ENCODE data around the gene PRCP. TPM values are rescaled to one million over a fixed set of nuclear protein-coding genes. Genes with fewer than 3 reads are reported as not detected.
"Not testable (repeated sequence)": the region's sequence is repeated elsewhere in the genome, so short reads cannot be mapped to it uniquely, and the experiment has no call there.

The PRCP gene
- total and polyA plus RNA-seq, 8 donors, result 7.9 to 37.8 (median 21.2) TPM

GRCh38 chr11:82919786-82920185 is 19.6 kb upstream of the PRCP start:
- ATAC-seq; FAIRE-seq; H3K9me3 ChIP-seq; DNase-seq; H3K36me3 ChIP-seq; H3K27me3 ChIP-seq; H3K4me1 ChIP-seq; H3K27ac ChIP-seq; intact Hi-C loops (cut with DNase I); H3K4me3 ChIP-seq: not testable (repeated sequence)
- WGBS, 2 donors, result 96 to 97% methylated on average over 10 of the region's 10 CpGs

DNA sequence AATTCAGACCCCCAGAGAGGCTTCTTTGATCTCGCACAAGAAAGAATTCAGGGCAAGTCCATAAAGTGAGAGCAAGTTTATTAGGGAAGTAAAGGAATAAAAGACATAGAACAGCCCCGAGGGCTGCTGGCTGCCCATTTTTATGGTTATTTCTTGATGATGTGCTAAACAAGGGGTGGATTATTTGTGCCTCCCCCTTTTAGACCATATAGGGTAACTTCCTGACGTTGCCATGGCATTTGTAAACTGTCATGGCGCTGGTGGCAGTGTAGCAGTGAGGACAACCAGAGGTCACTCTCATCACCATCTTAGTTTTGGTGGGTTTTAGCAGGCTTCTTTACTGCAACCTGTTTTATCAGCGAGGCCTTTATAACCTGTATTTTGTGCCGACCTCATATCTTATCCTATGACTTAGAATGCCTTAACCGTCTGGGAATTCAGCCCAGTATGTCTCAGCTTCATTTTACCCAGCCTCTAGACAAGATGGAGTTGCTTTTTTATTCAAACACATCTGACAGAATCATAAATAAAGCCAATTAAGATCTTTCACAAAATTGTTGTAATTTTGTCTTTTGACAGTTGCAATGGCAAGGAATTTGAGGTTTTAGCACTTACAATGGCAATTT is 8.9 kb upstream of the PRCP start:
- H3K4me3 ChIP-seq, result no peak overlapping the region
- intact Hi-C loops (cut with DNase I), result loop anchor here in 2 of 3 donors (10.0 kb wide), 3 partner anchors 336 to 906 kb away; no protein-coding TSS in a partner anchor
- WGBS, 2 donors, result 57 to 61% methylated on average over 7 of the region's 7 CpGs
- H3K9me3 ChIP-seq, result no peaks in the 10 kb centered on the region
- H3K4me1 ChIP-seq, result no peaks in the 10 kb centered on the region
- FAIRE-seq (no peak), DNase-seq (no peak), ATAC-seq (no peak)
- H3K36me3 ChIP-seq, result no peaks in the 10 kb centered on the region
- TF ChIP-seq, protein P1, sequence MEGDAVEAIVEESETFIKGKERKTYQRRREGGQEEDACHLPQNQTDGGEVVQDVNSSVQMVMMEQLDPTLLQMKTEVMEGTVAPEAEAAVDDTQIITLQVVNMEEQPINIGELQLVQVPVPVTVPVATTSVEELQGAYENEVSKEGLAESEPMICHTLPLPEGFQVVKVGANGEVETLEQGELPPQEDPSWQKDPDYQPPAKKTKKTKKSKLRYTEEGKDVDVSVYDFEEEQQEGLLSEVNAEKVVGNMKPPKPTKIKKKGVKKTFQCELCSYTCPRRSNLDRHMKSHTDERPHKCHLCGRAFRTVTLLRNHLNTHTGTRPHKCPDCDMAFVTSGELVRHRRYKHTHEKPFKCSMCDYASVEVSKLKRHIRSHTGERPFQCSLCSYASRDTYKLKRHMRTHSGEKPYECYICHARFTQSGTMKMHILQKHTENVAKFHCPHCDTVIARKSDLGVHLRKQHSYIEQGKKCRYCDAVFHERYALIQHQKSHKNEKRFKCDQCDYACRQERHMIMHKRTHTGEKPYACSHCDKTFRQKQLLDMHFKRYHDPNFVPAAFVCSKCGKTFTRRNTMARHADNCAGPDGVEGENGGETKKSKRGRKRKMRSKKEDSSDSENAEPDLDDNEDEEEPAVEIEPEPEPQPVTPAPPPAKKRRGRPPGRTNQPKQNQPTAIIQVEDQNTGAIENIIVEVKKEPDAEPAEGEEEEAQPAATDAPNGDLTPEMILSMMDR (IDR thresholded peaks at IDR 0.05), result no peak
- H3K27me3 ChIP-seq, result no peaks in the 10 kb centered on the region
- H3K27ac ChIP-seq, result no peak overlapping the region

- H3K4me1 ChIP-seq, result no peaks in the 10 kb centered on the region
- ATAC-seq, result no peak
- no peaks in the 10 kb centered on the region for H3K9me3 ChIP-seq
- no peak overlapping the region for H3K4me3 ChIP-seq
- no peak overlapping the region for H3K27ac ChIP-seq
- intact Hi-C loops (cut with DNase I), result loop anchor here in 2 of 3 donors (10.0 kb wide), 3 partner anchors 336 to 906 kb away; no protein-coding TSS in a partner anchor
- no peaks in the 10 kb centered on the region for H3K27me3 ChIP-seq
- no peaks in the 10 kb centered on the region for H3K36me3 ChIP-seq
- FAIRE-seq, result no peak
- no peak for DNase-seq
- TF ChIP-seq, protein P1 (IDR thresholded peaks at IDR 0.05), result no peak
These were observed 8.1 kb upstream of the PRCP start for GRCh38 chr11:82908311-82908710.

- no peak for FAIRE-seq
- H3K36me3 ChIP-seq, result no peaks in the 10 kb centered on the region
- 93% methylated on average over 5 of the region's 5 CpGs for WGBS, 2 donors
- no peak for DNase-seq
- no peaks in the 10 kb centered on the region for H3K4me1 ChIP-seq
- intact Hi-C loops (cut with DNase I), result loop anchor here in 2 of 3 donors (10.0 kb wide), 3 partner anchors 337 to 907 kb away; no protein-coding TSS in a partner anchor
- no peak overlapping the region for H3K27ac ChIP-seq
- TF ChIP-seq, protein P1 (IDR thresholded peaks at IDR 0.05), result no peak
- H3K4me3 ChIP-seq, result no peak overlapping the region
- ATAC-seq, result no peak
- H3K27me3 ChIP-seq, result no peaks in the 10 kb centered on the region
- H3K9me3 ChIP-seq, result no peaks in the 10 kb centered on the region
These were observed 7.1 kb upstream of the PRCP start for GRCh38 chr11:82907371-82907770.

GRCh38 chr11:82906931-82907330 is 6.7 kb upstream of the PRCP start:
- DNase-seq (no peak), ATAC-seq (no peak), FAIRE-seq (no peak)
- no peaks in the 10 kb centered on the region for H3K4me1 ChIP-seq
- TF ChIP-seq, protein P1 (IDR thresholded peaks at IDR 0.05), result no peak
- no peak overlapping the region for H3K27ac ChIP-seq
- 46 to 63% methylated on average over 2 of the region's 2 CpGs for WGBS, 2 donors
- no peaks in the 10 kb centered on the region for H3K36me3 ChIP-seq
- H3K4me3 ChIP-seq, result no peak overlapping the region
- intact Hi-C loops (cut with DNase I), result loop anchor here in 2 of 3 donors (10.0 kb wide), 3 partner anchors 338 to 908 kb away; no protein-coding TSS in a partner anchor
- H3K9me3 ChIP-seq, result no peaks in the 10 kb centered on the region
- no peaks in the 10 kb centered on the region for H3K27me3 ChIP-seq

Measured in pancreas (tissue), 10 donors.